RCC 7860 (cell line): ENCODE data around the gene RABGAP1.

Experiments
- DNase-seq: peaks from one replicate; pipeline ENCODE4 v3.0.0-alpha.2; 2015; ENCODE audit warnings: low spot score
- FAIRE-seq: peaks from 2 replicates; lab custom pipeline; 2012; peaks lifted over from hg19 to GRCh38; lab: Jason Lieb, UNC

RABGAP1 gene

DNA sequence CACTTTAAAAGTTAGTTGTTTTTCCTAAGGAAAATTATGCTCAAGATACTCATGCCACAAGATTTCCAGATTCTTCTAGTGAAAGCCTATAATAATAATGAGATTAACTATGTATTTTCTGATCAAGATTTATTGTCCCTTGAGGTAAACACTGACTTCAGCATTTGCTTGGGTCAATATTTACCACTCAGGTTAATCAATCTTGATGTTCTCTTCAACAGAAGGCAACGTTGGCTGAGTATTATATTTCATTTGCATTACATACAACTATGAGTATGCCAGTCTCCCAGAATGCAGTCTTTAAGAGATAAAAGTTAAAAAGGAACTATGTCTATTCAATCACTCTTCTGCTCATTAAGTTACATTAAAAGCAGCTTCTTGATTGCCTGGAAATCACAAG, 208.2 kb downstream of the RABGAP1 start:
- DNase-seq = no peak
- FAIRE-seq = no peak

DNA sequence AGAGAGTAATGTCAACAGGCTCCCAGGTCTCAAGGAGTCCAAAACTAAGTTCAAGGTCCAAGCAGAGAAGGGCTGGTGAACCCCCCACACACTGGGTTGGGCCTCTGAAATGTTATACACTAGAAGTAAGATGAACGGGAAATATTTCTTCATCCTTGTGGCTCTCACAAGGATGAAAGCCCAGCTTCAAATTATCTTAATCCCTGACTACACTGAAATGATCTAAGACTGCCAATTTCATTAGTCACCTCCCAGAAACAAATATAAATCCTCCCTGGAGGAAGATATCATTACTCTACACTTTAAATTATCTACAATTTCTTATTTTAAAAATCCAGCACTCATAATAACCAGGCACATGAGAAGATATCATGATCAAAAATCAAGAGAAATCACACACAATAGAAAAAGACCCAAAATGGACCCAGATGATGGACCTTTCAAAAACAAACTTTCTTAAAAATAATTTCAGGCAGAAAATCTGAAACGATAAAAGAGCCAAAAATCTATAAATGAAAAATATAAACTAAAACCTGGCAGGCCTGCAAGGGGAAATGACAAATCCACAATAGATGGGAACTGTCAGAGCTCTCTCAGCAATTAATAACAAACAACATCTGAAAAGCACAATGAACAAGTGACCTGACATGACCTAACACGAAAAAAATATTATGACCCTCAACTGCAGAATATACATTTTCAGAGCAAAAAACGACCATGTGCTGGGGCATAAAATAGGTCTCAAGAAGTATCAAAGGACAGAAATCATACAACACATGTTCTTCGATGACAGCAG, 210.1 kb downstream of the RABGAP1 start:
- no peak for DNase-seq

More for the DNA sequence above, 210.1 kb downstream of the RABGAP1 start:
- FAIRE-seq = no peak
